GM21528 (cell line): Measurements from ENCODE around the gene MYL10.

Source experiments
- ATAC-seq: cut with Tn5 transposase; IDR thresholded peaks from one replicate; pipeline ENCODE4 v1.9.1; 2021; ENCODE audit warnings: mild to moderate bottlenecking, moderate library complexity; ENCODE audit not compliant: unreplicated experiment, low FRiP score

MYL10 gene

GRCh38 chr7:101578552-101578951, 50.5 kb downstream of the MYL10 start:
- ATAC-seq: no peak

- no peak for ATAC-seq
These were observed 52.1 kb downstream of the MYL10 start for GRCh38 chr7:101576998-101577397.

GRCh38 chr7:101575721-101576120, 53.4 kb downstream of the MYL10 start:
- ATAC-seq: no peak

GRCh38 chr7:101575168-101575567, 53.9 kb downstream of the MYL10 start:
- no peak for ATAC-seq

GRCh38 chr7:101572156-101572555, 56.9 kb downstream of the MYL10 start:
- ATAC-seq: no peak

- no peak for ATAC-seq
These were observed 61.9 kb downstream of the MYL10 start for GRCh38 chr7:101567230-101567629.

- no peak for ATAC-seq
These were observed 63.4 kb downstream of the MYL10 start for GRCh38 chr7:101565601-101566209.

GRCh38 chr7:101564778-101565211, 64.3 kb downstream of the MYL10 start:
- ATAC-seq: no peak

GRCh38 chr7:101563943-101564777, 64.9 kb downstream of the MYL10 start:
- ATAC-seq: no peak
